CD4-positive, alpha-beta T cell (primary cell): ENCODE results near the gene PIP4K2A. TPM values are rescaled to one million over a fixed set of nuclear protein-coding genes. Genes with fewer than 3 reads are reported as not detected.
A peak's percentile ranks its signal among the peaks of the same experiment; 100 is the strongest.

Experiments used
- ATAC-seq: fragments of 200-7000 bp; cut with Tn5 transposase; one replicate; pipeline ENCODE4 v1.10.0; 2022; ENCODE audit warnings: mild to moderate bottlenecking; ENCODE audit not compliant: poor library complexity
- CTCF ChIA-PET: fragments of 350-600 bp; sonication (Branson Sonifier 250); formaldehyde crosslinking; loops from one replicate; lab custom pipeline; 2021; ENCODE audit warnings: antibody characterized with exemption, inconsistent platforms; lab: Charles Lee
- POLR2A ChIA-PET: fragments of 350-600 bp; sonication (Branson Sonifier 250); formaldehyde crosslinking; loops from one replicate; lab custom pipeline; 2021; ENCODE audit warnings: antibody characterized with exemption, inconsistent platforms; lab: Charles Lee
- DNase-seq, 14 experiments: peaks; one replicate each; pipeline ENCODE4 v3.0.0-alpha.2; 2013 to 2020; ENCODE audit warnings: mixed read lengths in 2 of 14
- H3K27ac ChIP-seq, 2 donors: one replicate each; pipeline versions ENCODE4 v1.5.1 to v1.7.0; 2013; ENCODE audit warnings: low read length in 2 of 2, low read depth in 1 of 2, mild to moderate bottlenecking in 1 of 2
- H3K27me3 ChIP-seq, 2 experiments: 1 replicate in 1 of 2; 2 replicates in 1 of 2; pipeline versions ENCODE4 v1.6.1 to v1.7.0; 2013; ENCODE audit warnings: low read length in 2 of 2, control low read depth in 1 of 2, mild to moderate bottlenecking in 1 of 2, moderate library complexity in 1 of 2; ENCODE audit not compliant: insufficient read depth in 2 of 2, control insufficient read depth in 1 of 2
- H3K36me3 ChIP-seq: one replicate; pipeline ENCODE4 v1.6.1; 2013; ENCODE audit warnings: low read length, control low read depth; ENCODE audit not compliant: insufficient read depth
- H3K4me1 ChIP-seq: one replicate; pipeline ENCODE4 v1.6.1; 2013; ENCODE audit warnings: low read length, control low read depth; ENCODE audit not compliant: insufficient read depth
- H3K4me3 ChIP-seq: one replicate; pipeline ENCODE4 v1.5.1; 2013; ENCODE audit warnings: mild to moderate bottlenecking, low read length, moderate library complexity
- H3K9me3 ChIP-seq, 2 experiments: 1 replicate in 1 of 2; 2 replicates in 1 of 2; pipeline versions ENCODE4 v1.6.1 to v1.7.0; 2013; ENCODE audit warnings: low read length in 2 of 2, mild to moderate bottlenecking in 2 of 2, control low read depth in 1 of 2, moderate library complexity in 1 of 2; ENCODE audit not compliant: control insufficient read depth in 1 of 2, insufficient read depth in 1 of 2
- H3K27ac Mint-ChIP-seq: one replicate; pipeline ENCODE4 v1.8.0; 2020; ENCODE audit warnings: mixed read lengths
- H3K27me3 Mint-ChIP-seq: one replicate; pipeline ENCODE4 v1.8.0; 2021; ENCODE audit warnings: mixed read lengths
- H3K36me3 Mint-ChIP-seq: one replicate; pipeline ENCODE4 v1.8.0; 2021; ENCODE audit warnings: low read depth, mixed read lengths
- H3K4me1 Mint-ChIP-seq: one replicate; pipeline ENCODE4 v1.8.0; 2021; ENCODE audit warnings: low read depth, mixed read lengths
- H3K4me3 Mint-ChIP-seq: one replicate; pipeline ENCODE4 v1.8.0; 2020; ENCODE audit warnings: mild to moderate bottlenecking, mixed read lengths
- H3K9me3 Mint-ChIP-seq: one replicate; pipeline ENCODE4 v1.8.0; 2020; ENCODE audit warnings: mixed read lengths
- intact Hi-C, 2 experiments: fragments of 100-400 bp; cut with DNase I in 1 of 2; cut with micrococcal nuclease in 1 of 2; formaldehyde crosslinking; loops; one replicate each; pipeline versions ENCODE4 v1.15.1 to v1.9.0; 2023 to 2025; cut with DNase I, micrococcal nuclease
- total RNA-seq, 174 experiments: library from RNA in 2 of 174; stranded (reverse) in 2 of 174; gene quantifications; one replicate each; pipeline ENCODE4 v1.2.3 and lab custom pipeline; 2021 to 2026
- TF ChIP-seq, protein P1 (sequence below): fragments of 200-600 bp; IDR thresholded peaks from one replicate; pipeline ENCODE4 v1.8.0; 2022; ENCODE audit warnings: antibody characterized with exemption, mild to moderate bottlenecking

PIP4K2A gene
- total RNA-seq, 2 experiments from 2014 or later: 75.4 to 87.2 TPM

DNA sequence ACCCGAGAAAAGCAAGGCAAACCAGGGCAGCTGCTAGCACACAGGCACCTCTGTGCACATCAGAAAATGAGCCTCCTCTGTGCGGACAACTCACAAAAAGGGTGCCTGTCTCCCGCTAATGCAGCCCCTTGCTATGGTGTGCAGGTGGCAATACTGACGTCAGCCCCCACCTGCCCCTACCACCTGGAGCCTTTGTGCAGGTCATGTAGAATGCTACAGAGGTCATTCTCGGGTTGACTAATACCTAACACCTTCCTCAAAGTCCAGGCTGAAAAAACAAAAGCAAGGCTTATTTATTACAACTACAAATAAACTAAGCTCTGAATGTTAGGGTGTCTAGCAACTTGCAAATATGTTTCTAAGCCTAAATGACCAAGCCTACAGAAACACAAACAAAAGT lies 13.9 kb downstream of the PIP4K2A start:
- Mint-ChIP-seq H3K4me1 (peaks cover 89% of the 10 kb centered on the region), H3K9me3 (no peaks in the 10 kb centered on the region), H3K27ac (peak overlapping the region; percentile 83), H3K4me3 (no peak overlapping the region), H3K27me3 (no peaks in the 10 kb centered on the region), H3K36me3 (peaks cover 21% of the 10 kb centered on the region)
- ChIA-PET CTCF (interaction anchor here (1.0 to 1.3 kb wide), 2 partner anchors 29 to 34 kb away, joined by 3 to 4 read pairs; no protein-coding TSS in a partner anchor), POLR2A (interaction anchor here (0.6 to 2.8 kb wide), 9 partner anchors 9 to 70 kb away, joined by 3 to 11 read pairs (median 4); partner anchors contain the start of gene PIP4K2A)
- Histone ChIP-seq H3K4me3 (no peak overlapping the region), H3K27ac (peak overlapping the region in 1 of 2 donors; percentile 20), H3K36me3 (peaks cover 6% of the 10 kb centered on the region), H3K4me1 (peaks cover 70% of the 10 kb centered on the region), H3K27me3 (no peaks in the 10 kb centered on the region), H3K9me3 (no peaks in the 10 kb centered on the region)
- TF ChIP-seq, protein P1, sequence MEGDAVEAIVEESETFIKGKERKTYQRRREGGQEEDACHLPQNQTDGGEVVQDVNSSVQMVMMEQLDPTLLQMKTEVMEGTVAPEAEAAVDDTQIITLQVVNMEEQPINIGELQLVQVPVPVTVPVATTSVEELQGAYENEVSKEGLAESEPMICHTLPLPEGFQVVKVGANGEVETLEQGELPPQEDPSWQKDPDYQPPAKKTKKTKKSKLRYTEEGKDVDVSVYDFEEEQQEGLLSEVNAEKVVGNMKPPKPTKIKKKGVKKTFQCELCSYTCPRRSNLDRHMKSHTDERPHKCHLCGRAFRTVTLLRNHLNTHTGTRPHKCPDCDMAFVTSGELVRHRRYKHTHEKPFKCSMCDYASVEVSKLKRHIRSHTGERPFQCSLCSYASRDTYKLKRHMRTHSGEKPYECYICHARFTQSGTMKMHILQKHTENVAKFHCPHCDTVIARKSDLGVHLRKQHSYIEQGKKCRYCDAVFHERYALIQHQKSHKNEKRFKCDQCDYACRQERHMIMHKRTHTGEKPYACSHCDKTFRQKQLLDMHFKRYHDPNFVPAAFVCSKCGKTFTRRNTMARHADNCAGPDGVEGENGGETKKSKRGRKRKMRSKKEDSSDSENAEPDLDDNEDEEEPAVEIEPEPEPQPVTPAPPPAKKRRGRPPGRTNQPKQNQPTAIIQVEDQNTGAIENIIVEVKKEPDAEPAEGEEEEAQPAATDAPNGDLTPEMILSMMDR: no peak
- intact Hi-C loops: loop anchor here in 1 of 2 experiments (1.0 kb wide), 1 partner anchor 9 kb away; no protein-coding TSS in a partner anchor
- no peak for DNase-seq
- no peak for ATAC-seq

DNA sequence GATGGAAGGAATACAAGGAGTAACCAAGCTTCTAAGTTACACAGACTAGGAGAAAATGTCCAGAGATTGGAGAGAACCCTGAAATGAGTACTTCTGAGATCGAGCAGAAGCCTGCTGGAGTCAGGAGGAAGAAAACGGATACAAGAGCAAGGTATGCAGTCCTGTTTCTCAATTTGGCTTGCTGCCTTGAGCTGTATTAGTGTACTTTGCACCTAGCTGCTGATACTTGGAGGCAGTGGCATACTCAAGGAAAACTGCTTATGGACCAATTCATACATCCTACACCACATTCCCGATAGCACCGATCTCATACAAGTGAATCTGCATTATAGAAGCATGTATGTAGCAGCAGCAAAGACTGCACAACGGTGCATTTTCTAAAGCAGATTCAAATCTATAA lies 14.4 kb downstream of the PIP4K2A start:
- POLR2A ChIA-PET: interaction anchor here (1.0 to 2.8 kb wide), 4 partner anchors 10 to 34 kb away, joined by 3 to 11 read pairs (median 4); no protein-coding TSS in a partner anchor
- no peaks in the 10 kb centered on the region for H3K27me3 ChIP-seq
- H3K36me3 Mint-ChIP-seq: peaks cover 19% of the 10 kb centered on the region
- H3K4me3 ChIP-seq: no peak overlapping the region
- H3K9me3 Mint-ChIP-seq: no peaks in the 10 kb centered on the region
- TF ChIP-seq, protein P1: no peak
- H3K27ac Mint-ChIP-seq: peak overlapping the region; percentile 83
- ATAC-seq (no peak), DNase-seq (no peak)
- intact Hi-C loops: loop anchor here in 1 of 2 experiments (1.0 to 2.0 kb wide), 2 partner anchors 9 to 13 kb away; no protein-coding TSS in a partner anchor
- no peak overlapping the region for H3K4me3 Mint-ChIP-seq
- no peaks in the 10 kb centered on the region for H3K27me3 Mint-ChIP-seq
- peaks cover 65% of the 10 kb centered on the region for H3K4me1 ChIP-seq
- H3K4me1 Mint-ChIP-seq: peaks cover 89% of the 10 kb centered on the region
- no peak overlapping the region for H3K27ac ChIP-seq
- H3K36me3 ChIP-seq: peaks cover 6% of the 10 kb centered on the region
- no peaks in the 10 kb centered on the region for H3K9me3 ChIP-seq
- CTCF ChIA-PET: interaction anchor here (1.0 kb wide), 1 partner anchor 29 kb away, joined by 3 read pairs; no protein-coding TSS in a partner anchor

DNA sequence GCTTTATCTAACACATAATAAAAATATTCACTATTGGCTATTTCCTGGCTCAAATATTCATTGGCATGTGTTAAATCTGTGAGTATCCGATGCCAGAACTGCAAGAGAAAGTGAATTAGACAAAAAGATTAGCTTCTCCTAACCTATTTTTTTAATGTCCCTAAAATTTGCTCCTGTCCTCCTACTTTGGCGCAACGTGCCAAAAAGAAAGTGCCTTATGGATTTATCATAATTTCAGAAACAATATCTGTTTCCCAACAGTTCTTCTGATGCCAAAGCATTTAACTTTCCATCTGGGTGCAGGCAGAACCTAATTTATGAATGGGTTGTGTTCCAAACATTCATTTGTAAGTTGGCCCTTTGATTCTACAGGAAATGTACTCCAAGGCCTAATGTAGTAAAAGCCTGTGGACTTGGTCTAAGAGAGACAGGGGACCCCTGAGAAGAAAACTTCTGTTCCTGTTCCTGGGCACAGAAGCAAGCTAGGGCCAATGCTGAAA lies 15.4 kb downstream of the PIP4K2A start:
- H3K27ac ChIP-seq: no peak overlapping the region
- H3K4me1 Mint-ChIP-seq: peaks cover 89% of the 10 kb centered on the region
- H3K4me3 Mint-ChIP-seq: no peak overlapping the region
- DNase-seq: no peak
- no peaks in the 10 kb centered on the region for H3K9me3 ChIP-seq
- no peaks in the 10 kb centered on the region for H3K27me3 Mint-ChIP-seq
- peak overlapping the region; percentile 83 for H3K27ac Mint-ChIP-seq
- intact Hi-C loops: loop anchor here in 1 of 2 experiments (2.0 kb wide), 1 partner anchor 14 kb away; no protein-coding TSS in a partner anchor
- ChIA-PET CTCF (interaction anchor here (0.9 to 1.1 kb wide), 2 partner anchors 11 to 37 kb away, joined by 3 read pairs; no protein-coding TSS in a partner anchor), POLR2A (interaction anchor here (0.9 to 1.2 kb wide), 2 partner anchors 14 to 32 kb away, joined by 3 to 4 read pairs; no protein-coding TSS in a partner anchor)
- ATAC-seq: no peak
- H3K36me3 Mint-ChIP-seq: peaks cover 10% of the 10 kb centered on the region
- no peaks in the 10 kb centered on the region for H3K9me3 Mint-ChIP-seq
- no peaks in the 10 kb centered on the region for H3K27me3 ChIP-seq
- H3K36me3 ChIP-seq: peaks cover 3% of the 10 kb centered on the region
- H3K4me1 ChIP-seq: peaks cover 58% of the 10 kb centered on the region
- H3K4me3 ChIP-seq: no peak overlapping the region
- TF ChIP-seq, protein P1: no peak
